Neural cell (in vitro differentiated cells): ENCODE results near the gene TNFRSF6B.

Experiments used
- CTCF ChIP-seq: fragments of 450-650 bp; IDR thresholded peaks from 2 replicates; pipeline ENCODE4 v1.5.1; 2014; ENCODE audit warnings: antibody characterized with exemption, mild to moderate bottlenecking, moderate library complexity; ENCODE audit not compliant: poor library complexity, severe bottlenecking
- EP300 ChIP-seq: fragments of 450-650 bp; conservative IDR thresholded peaks from 2 replicates; pipeline ENCODE4 v1.6.1; 2014; ENCODE audit warnings: antibody characterized with exemption, mild to moderate bottlenecking, moderate library complexity; ENCODE audit not compliant: poor library complexity, severe bottlenecking
- MXI1 ChIP-seq: fragments of 450-650 bp; conservative IDR thresholded peaks from 2 replicates; pipeline ENCODE4 v1.6.1; 2014; ENCODE audit warnings: antibody characterized with exemption, mild to moderate bottlenecking; ENCODE audit not compliant: poor library complexity, severe bottlenecking
- POLR2AphosphoS5 ChIP-seq: IDR thresholded peaks from 2 replicates; pipeline ENCODE4 v1.6.1; 2012
- RAD21 ChIP-seq: fragments of 450-650 bp; conservative IDR thresholded peaks from 2 replicates; pipeline ENCODE4 v1.6.1; 2014; ENCODE audit warnings: antibody characterized with exemption, mild to moderate bottlenecking, moderate library complexity
- REST ChIP-seq: IDR thresholded peaks from 2 replicates; pipeline ENCODE4 v1.6.1; 2012; ENCODE audit warnings: borderline replicate concordance
- SMC3 ChIP-seq: fragments of 450-650 bp; conservative IDR thresholded peaks from 2 replicates; pipeline ENCODE4 v1.6.1; 2014; ENCODE audit warnings: antibody characterized with exemption, mild to moderate bottlenecking, moderate library complexity; ENCODE audit not compliant: poor library complexity
- TAF1 ChIP-seq: IDR thresholded peaks from 2 replicates; pipeline ENCODE4 v1.6.1; 2012; ENCODE audit warnings: low read depth

GRCh38 chr20:63667858-63668257 is 28.6 kb upstream of the TNFRSF6B start:
- TF ChIP-seq CTCF, result no peak
- no peak for TF ChIP-seq REST
- no peak for TF ChIP-seq POLR2AphosphoS5
- no peak for TF ChIP-seq TAF1
- no peak for TF ChIP-seq RAD21
- no peak for TF ChIP-seq SMC3
- no peak for TF ChIP-seq MXI1
- no peak for TF ChIP-seq EP300
